Measurements from ENCODE around the gene SKI.

The SKI gene

DNA sequence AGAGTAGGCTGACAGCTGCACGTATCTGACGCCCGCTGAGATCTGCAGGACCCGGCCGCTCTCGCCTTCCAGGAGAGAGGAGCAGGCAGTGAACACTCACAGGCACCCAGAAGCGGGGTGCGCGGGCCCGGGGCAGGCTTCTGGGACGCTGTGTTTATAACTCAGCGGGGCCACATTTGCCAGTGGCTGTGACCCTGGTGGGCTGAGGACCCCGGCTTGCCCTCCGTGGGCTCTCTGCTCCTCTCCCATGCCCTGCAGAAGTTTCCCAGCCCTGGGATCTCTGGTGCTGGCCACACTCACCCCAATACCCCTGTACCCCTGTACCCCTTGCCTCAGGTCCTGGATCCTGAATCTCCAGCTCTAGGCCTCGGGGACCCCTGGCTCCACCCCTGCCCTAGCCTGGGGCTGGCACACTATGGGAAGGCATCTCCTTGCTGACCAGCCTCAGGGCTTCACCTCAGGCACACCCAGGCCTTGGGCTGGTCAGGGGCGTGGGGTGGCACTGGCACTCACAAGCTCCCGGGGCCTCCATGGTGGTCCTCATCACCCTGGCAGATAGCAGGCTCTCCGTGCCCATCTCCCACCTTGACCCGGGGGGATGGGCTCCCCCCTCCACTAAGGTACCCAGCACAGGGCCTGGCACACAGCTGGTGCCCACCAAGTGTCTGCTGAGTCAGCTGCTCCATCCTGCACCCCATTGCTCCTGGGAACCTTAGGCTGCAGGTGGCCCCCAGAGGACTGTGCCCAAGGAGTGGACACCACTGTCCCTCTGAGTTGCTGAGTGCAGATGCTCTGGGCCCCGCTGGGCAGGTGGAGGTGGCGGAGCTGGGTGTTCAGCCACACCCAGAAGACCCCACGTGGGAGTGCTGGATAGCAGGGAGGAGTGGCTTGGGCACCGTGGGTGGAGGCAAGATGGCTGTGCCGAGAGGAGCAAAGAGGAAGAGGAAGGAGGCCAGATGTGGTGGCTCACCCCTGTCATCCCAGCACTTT lies 130.8 kb downstream of the SKI start:
- no peak for DNase-seq
